Measurements from ENCODE around the gene TAPT1. TPM values are rescaled to one million over a fixed set of nuclear protein-coding genes. Genes with fewer than 3 reads are reported as not detected.

TAPT1 gene
- total RNA-seq, 1 experiment from 2014 or later: 11.1 TPM

- H3K9ac ChIP-seq (ENCODE audit: extremely low read depth, insufficient read length, low read length): no peak overlapping the region
- no CpG with 5 or more reads among the region's 6 CpGs for WGBS (ENCODE audit: extremely low coverage, insufficient read length, low lambda C conversion rate)
- no peak overlapping the region for H3K23ac ChIP-seq (ENCODE audit: insufficient read length, low read depth, low read length)
- no peaks in the 10 kb centered on the region; the same call in 1 of the 2 replicates for H3K27me3 ChIP-seq (ENCODE audit: insufficient read depth, low read length)
- H4K5ac ChIP-seq (ENCODE audit: insufficient read length, low read depth, low read length): no peak overlapping the region
- H3K27ac ChIP-seq (ENCODE audit: insufficient read length, low read depth, low read length): no peak overlapping the region
- H3K56ac ChIP-seq (ENCODE audit: insufficient read length, low read depth, low read length): no peak overlapping the region
- no peaks in the 10 kb centered on the region for H3K23me2 ChIP-seq (ENCODE audit: insufficient read length, low read depth, low read length, poor library complexity, severe bottlenecking)
- no peak overlapping the region for H2BK5ac ChIP-seq (ENCODE audit: insufficient read length, low read length)
- no peak overlapping the region for H2BK120ac ChIP-seq (ENCODE audit: low read depth, low read length, poor library complexity, severe bottlenecking)
- no peak overlapping the region for H4K8ac ChIP-seq (replicated peaks; ENCODE audit: insufficient read length, low read depth, low read length)
- H3T11ph ChIP-seq (ENCODE audit: low read length): no peak overlapping the region
- DNase-seq: no peak
- no peaks in the 10 kb centered on the region for H3K4me1 ChIP-seq (ENCODE audit: insufficient read depth, low read length)
- H2AFZ ChIP-seq (ENCODE audit: low read length): no peak overlapping the region
- Mint-ChIP-seq H3K4me3 (no peak overlapping the region), H3K4me1 (peaks cover 0 to 2% of the 10 kb centered on the region in 2 experiments; a peak in 1 of 4 replicates), H3K27me3 (ENCODE audit: low read depth) (no peaks in the 10 kb centered on the region), H3K36me3 (ENCODE audit: insufficient read depth in 1 of 3, low read depth in 3 of 3) (peaks cover 4 to 25% (median 23%) of the 10 kb centered on the region in 3 experiments), H3K27ac (no peak overlapping the region), H3K9me3 (no peaks in the 10 kb centered on the region)
- no peak overlapping the region for H3K18ac ChIP-seq (ENCODE audit: insufficient read length, low read depth, low read length)
- no peak overlapping the region for H4K91ac ChIP-seq (ENCODE audit: insufficient read length, low read depth, low read length)
- H4K20me1 ChIP-seq (ENCODE audit: control insufficient read depth, insufficient read depth, insufficient read length): no peaks in the 10 kb centered on the region
- no peak overlapping the region for H3K14ac ChIP-seq (ENCODE audit: insufficient read depth, low read length)
- no peak for TF ChIP-seq CTCF (conservative IDR thresholded peaks at IDR 0.05)
- H2BK12ac ChIP-seq (ENCODE audit: insufficient read length, low read depth, low read length): no peak overlapping the region
- no peak overlapping the region for H3K4me2 ChIP-seq (ENCODE audit: insufficient read depth, insufficient read length, low read length)
- no peaks in the 10 kb centered on the region for H3K79me1 ChIP-seq (ENCODE audit: insufficient read depth, low read depth, low read length, poor library complexity, severe bottlenecking)
- H2AK5ac ChIP-seq (ENCODE audit: insufficient read length, low read length): no peak overlapping the region
- no peaks in the 10 kb centered on the region for H3K9me3 ChIP-seq (ENCODE audit: control insufficient read depth, low read depth, low read length)
- no peak overlapping the region for H2BK15ac ChIP-seq (ENCODE audit: low read depth, low read length)
- no peaks in the 10 kb centered on the region for H3K79me2 ChIP-seq (ENCODE audit: insufficient read depth, low read length)
- H3K4ac ChIP-seq (ENCODE audit: low read depth, low read length): no peak overlapping the region
- H2BK20ac ChIP-seq (ENCODE audit: low read depth, low read length, poor library complexity, severe bottlenecking): no peak overlapping the region
Observed at GRCh38 chr4:16250661-16251365, 24.5 kb upstream of the TAPT1 start.
